Stimulated activated naive CD8-positive, alpha-beta T cell treated with anti-CD3 and anti-CD28 coated beads, Interleukin-15, Interleukin-2, amounts not matched to agents 100 ng/mL and 50 ng/mL, for 24 hours (primary cell): Measurements from ENCODE around the gene HACL1.
"Not testable (repeated sequence)": the region's sequence is repeated elsewhere in the genome, so short reads cannot be mapped to it uniquely, and the experiment has no call there.

Source experiments
- H3K27ac Mint-ChIP-seq: one replicate; pipeline ENCODE4 v1.8.0; 2021; ENCODE audit warnings: mild to moderate bottlenecking, mixed read lengths
- H3K27me3 Mint-ChIP-seq: one replicate; pipeline ENCODE4 v1.8.0; 2021; ENCODE audit warnings: mixed read lengths
- H3K36me3 Mint-ChIP-seq: one replicate; pipeline ENCODE4 v1.8.0; 2021; ENCODE audit warnings: low read depth, mixed read lengths
- H3K4me1 Mint-ChIP-seq: one replicate; pipeline ENCODE4 v1.8.0; 2021; ENCODE audit warnings: low read depth, mixed read lengths
- H3K4me3 Mint-ChIP-seq: one replicate; pipeline ENCODE4 v1.8.0; 2021; ENCODE audit warnings: mild to moderate bottlenecking, mixed read lengths
- H3K9me3 Mint-ChIP-seq: one replicate; pipeline ENCODE4 v1.8.0; 2021; ENCODE audit warnings: mixed read lengths

The HACL1 gene

DNA sequence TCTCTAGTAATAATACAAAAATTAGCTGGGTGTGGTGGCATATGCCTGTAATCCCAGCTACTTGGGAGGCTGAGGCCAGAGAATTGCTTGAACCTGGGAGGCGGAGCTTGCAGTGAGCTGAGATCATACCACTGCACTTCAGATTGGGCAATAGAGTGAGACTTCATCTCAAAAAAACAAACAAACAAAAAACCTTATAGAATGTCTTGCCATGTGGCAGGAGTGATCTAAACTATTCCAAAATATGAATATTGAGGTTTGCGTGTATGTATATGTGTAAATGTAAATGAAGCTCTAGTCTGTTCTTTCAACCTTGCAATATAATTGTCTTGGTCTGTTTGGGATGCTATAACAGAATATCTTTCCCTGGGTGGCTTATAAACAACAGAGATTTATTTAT, 68.8 kb downstream of the HACL1 start:
- H3K4me3 Mint-ChIP-seq, H3K36me3 Mint-ChIP-seq, H3K9me3 Mint-ChIP-seq, H3K27ac Mint-ChIP-seq, H3K27me3 Mint-ChIP-seq: not testable (repeated sequence)
- H3K4me1 Mint-ChIP-seq: peaks cover 45% of the 10 kb centered on the region

DNA sequence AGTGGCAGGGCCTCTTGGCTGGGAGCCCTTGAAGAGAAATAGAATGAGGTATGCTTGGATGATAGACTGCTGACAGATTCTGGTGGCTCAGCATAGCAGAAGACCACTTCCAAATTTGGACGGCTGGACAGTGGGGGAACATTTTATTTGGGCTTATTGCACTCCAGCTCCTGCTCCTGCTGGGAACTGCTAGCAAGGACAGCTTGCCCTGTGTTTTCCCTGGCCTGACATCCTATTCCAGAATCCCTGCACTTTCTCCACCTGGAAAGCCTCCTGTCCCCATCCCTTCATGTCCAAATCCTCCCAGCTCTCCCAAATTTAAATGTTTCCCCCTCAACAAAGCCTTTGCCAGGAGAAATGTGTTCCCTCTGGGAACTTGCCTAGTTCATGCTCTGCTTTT, 70.0 kb downstream of the HACL1 start:
- no peaks in the 10 kb centered on the region for H3K9me3 Mint-ChIP-seq
- no peaks in the 10 kb centered on the region for H3K27me3 Mint-ChIP-seq
- H3K4me1 Mint-ChIP-seq: peaks cover 32% of the 10 kb centered on the region
- no peak overlapping the region for H3K27ac Mint-ChIP-seq
- H3K36me3 Mint-ChIP-seq: no peaks in the 10 kb centered on the region
- H3K4me3 Mint-ChIP-seq: no peak overlapping the region

DNA sequence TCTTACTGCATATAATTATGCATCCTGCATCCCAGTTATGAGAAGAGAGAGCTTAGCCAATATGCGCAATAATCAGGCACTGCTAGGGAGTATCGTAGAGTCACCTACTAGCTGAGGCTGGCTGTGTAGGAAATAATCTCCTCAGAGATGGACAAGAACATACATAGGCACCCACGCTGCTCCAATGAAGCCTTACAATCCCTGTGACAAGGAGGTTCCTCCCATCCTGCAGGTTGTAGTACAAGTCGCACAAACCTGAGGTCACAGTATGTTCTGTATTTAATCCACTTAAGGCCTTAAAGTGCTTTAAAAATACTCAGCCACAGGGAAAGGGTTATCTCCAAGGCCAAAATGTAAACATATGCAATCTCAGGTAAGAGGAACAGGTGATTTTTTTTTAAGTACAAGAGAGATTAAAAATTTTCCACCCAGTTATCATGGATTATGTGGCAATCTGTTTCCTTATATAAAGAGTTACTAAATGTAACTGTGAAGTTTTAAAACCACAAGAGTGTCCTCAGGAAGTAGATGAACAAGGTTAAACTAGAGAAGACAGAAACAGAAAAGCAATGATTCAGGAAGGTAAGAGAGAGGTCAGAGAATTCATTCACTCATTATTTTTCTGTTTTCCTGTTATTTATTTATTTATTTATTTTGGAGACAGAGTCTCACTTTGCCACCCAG, 72.4 kb downstream of the HACL1 start:
- Mint-ChIP-seq H3K27ac (no peak overlapping the region), H3K9me3 (no peaks in the 10 kb centered on the region)

DNA sequence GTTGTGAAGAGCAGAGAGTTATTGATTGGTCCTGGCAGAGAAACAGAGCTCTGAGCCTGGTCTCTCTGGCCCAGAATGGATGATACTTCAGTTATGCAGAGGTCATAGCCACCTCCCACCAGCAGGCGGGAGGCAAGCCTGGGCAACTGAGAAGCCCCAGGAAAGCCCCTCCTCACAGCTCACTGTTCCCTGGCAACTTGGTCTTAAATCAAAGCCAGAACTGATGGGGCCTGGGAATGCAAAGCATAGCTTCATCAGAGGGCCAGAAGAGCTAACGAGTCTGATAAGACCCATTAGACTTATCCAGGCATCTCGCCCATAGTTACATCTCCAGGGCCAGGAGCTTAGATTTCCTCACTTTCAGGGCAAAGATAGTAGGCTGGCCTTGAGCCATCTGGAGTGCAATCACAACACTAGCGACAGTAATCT, 74.3 kb downstream of the HACL1 start:
- no peak overlapping the region for H3K4me3 Mint-ChIP-seq
- H3K27me3 Mint-ChIP-seq: no peaks in the 10 kb centered on the region
- peaks cover 18% of the 10 kb centered on the region for H3K4me1 Mint-ChIP-seq
- H3K27ac Mint-ChIP-seq: no peak overlapping the region
- no peaks in the 10 kb centered on the region for H3K9me3 Mint-ChIP-seq
- H3K36me3 Mint-ChIP-seq: no peaks in the 10 kb centered on the region

More for the DNA sequence above, 72.4 kb downstream of the HACL1 start:
- peaks cover 17% of the 10 kb centered on the region for H3K4me1 Mint-ChIP-seq
- no peak overlapping the region for H3K4me3 Mint-ChIP-seq
- no peaks in the 10 kb centered on the region for H3K36me3 Mint-ChIP-seq
- H3K27me3 Mint-ChIP-seq: no peaks in the 10 kb centered on the region

DNA sequence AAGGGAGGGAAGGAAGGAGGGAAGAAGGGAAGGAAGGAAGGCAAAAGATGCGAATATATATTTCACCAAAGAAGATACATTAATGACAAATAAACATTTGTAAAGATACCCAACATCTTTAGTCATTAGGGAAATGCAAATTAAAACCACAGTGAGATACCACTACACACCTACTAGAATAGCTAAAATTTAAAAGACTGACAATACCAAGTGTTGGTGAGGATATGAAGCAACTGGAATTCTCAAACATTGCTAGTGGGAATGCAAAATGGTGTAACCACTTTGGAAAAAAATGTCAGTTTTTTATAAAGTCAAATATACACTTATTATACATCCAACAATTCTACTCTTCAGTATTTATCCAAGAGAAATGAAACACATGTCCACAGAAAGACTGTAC, 75.6 kb downstream of the HACL1 start:
- H3K27me3 Mint-ChIP-seq: peaks cover 5% of the 10 kb centered on the region
- no peaks in the 10 kb centered on the region for H3K9me3 Mint-ChIP-seq

DNA sequence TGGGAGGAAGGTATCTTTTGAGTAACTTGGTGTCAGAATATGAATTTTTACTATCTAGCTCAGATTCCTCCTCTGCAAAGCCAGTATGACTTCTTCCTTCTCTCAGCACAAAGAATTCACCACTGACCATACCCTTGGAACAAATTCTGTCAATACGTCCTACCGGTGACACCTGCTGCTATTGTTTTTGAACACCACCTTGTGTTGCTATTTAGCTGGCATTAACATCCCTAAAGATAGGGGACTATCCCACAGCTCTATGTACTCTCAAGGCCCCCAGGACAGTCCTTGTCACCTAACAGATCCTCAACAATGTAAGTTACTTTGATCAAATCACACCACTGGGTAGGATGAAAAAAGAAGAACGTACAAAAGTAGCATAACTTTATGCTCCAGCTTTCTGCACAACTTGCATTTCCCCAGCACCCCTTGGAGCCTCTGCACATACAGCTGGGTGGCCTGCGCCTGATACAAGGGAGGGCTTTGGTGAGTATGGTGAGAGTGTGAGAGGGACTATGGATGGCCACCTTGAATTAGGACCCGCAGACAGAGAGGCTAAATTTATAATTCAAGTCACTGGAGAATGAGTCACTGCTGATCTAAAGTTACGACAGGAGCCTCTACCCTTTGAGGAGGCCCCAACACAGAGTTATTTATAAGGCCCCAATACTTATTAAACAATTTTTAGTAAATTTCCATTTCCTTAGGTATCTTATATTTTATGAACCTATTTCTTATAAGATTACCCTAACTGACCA, 77.5 kb downstream of the HACL1 start:
- H3K27ac Mint-ChIP-seq: no peak overlapping the region
- H3K4me3 Mint-ChIP-seq: no peak overlapping the region
- H3K4me1 Mint-ChIP-seq: peaks cover 25% of the 10 kb centered on the region
- no peaks in the 10 kb centered on the region for H3K36me3 Mint-ChIP-seq
- H3K27me3 Mint-ChIP-seq: peaks cover 5% of the 10 kb centered on the region
- H3K9me3 Mint-ChIP-seq: no peaks in the 10 kb centered on the region

More for the DNA sequence above, 75.6 kb downstream of the HACL1 start:
- Mint-ChIP-seq H3K36me3 (no peaks in the 10 kb centered on the region), H3K27ac (no peak overlapping the region), H3K4me1 (peaks cover 30% of the 10 kb centered on the region), H3K4me3 (no peak overlapping the region)

DNA sequence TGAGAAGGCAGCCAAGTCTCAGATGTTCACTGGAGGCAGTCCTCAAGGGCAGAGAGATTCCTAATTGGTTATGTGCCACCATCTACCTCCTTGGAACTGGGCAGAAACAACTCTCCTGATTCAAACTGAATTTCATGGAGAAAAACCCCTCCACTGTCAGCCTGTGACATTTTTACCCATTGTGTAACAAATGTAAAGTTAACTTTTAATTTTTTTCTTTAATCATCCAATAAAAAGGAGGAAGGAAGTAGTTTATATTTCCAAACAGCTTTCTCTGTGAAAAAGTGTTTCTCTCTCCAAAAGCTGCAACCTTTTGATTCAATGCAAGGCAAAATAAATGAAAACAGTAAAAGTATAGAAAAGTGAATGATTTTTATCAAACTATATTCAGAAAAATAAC, 79.4 kb downstream of the HACL1 start:
- no peak overlapping the region for H3K4me3 Mint-ChIP-seq
- no peak overlapping the region for H3K27ac Mint-ChIP-seq
- H3K4me1 Mint-ChIP-seq: peaks cover 21% of the 10 kb centered on the region

DNA sequence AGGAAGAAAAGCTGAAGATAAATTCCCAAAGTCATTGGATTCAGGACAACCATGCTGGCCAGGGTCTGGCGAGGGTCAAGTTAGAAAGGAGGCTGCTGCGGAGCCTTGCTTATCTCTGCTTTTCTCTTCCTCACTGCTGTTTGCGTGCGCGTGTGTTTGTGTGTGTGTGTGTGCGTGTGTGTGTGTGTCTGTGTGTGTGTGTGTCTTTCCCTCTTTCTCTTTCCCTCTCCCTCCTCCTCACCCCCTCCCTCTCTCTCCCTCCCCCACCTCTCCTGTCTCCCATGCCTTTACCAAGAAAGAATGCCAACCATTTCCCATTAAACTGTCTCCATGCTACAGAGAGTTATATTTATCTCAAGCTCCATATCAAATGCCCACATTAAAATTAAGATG, 79.8 kb downstream of the HACL1 start, which contains the start of gene COLQ:
Gene COLQ (minus strand): TSS at position 134 of the 393 bp plus-strand sequence. CDS start 81 bp downstream, at position 53.
- Mint-ChIP-seq H3K4me3 (peak within 1 kb of the TSS; percentile 66), H3K4me1 (peaks cover 21% of the 10 kb centered on the region), H3K9me3 (no peaks in the 10 kb centered on the region), H3K36me3 (no peaks in the 10 kb centered on the region), H3K27me3 (peaks cover 5% of the 10 kb centered on the region), H3K27ac (no peak within 1 kb of the TSS)

More for the DNA sequence above, 79.4 kb downstream of the HACL1 start:
- Mint-ChIP-seq H3K36me3 (no peaks in the 10 kb centered on the region), H3K27me3 (peaks cover 5% of the 10 kb centered on the region), H3K9me3 (no peaks in the 10 kb centered on the region)

DNA sequence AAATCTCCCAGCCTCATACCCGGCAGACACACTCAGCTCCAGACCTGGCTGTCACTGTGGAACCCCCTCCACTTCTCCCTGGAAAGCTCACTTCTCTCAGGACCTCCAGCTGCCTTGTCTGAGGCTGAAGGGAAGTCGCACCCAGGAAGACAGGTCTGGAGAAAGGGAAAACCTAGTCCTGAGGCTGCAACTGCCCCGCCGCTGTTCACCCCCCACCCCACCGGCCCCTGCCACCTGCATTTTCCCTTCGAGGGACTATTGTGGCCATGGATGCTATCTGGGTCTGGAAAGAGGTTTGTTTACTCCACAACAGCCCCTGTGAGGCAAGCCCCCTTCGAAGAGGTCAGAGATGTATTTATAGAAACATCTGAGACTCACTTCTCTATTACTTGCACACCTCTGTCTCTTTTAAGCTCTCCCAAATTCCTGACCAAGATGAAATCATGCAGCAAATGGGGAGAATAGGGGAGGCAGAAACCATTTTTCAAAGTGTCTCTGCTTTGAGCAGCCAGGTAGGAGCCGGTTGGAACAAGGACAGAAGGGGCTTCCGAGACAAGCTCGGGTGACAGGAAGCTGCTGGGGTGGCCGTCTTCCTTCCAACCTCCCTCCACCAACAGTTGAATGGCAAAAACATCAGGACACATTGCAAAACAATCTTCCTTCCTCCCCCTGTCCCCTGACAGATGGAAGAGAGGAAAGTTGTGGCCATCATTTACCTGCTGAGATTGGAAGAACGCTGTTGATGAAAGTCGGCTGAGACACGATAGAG, 80.4 kb downstream of the HACL1 start:
- Mint-ChIP-seq H3K27ac (no peak overlapping the region), H3K4me1 (peaks cover 21% of the 10 kb centered on the region), H3K27me3 (peaks cover 5% of the 10 kb centered on the region), H3K4me3 (peak overlapping the region; percentile 66), H3K36me3 (no peaks in the 10 kb centered on the region), H3K9me3 (no peaks in the 10 kb centered on the region)

DNA sequence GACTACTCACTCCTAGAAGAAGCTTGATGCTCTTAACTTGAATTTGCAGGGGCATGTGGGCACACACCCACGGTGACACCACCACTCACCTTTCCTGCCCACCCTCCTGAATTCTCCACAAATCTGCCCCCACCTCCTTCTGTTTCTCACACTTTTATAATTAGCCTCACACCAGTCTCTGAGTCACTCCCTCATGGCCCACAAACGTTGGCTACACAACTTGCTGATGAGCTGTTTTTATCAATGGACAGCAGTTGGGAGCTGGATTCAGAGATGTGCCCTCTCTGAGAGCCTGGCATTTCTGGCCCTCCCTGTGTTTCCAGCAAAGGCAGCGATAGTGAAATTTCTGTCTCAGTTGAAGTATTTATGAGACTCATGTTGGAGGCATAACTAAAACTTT, 81.2 kb downstream of the HACL1 start:
- Mint-ChIP-seq H3K9me3 (no peaks in the 10 kb centered on the region), H3K36me3 (no peaks in the 10 kb centered on the region), H3K4me3 (no peak overlapping the region), H3K27me3 (peaks cover 5% of the 10 kb centered on the region), H3K27ac (no peak overlapping the region), H3K4me1 (peaks cover 21% of the 10 kb centered on the region)

DNA sequence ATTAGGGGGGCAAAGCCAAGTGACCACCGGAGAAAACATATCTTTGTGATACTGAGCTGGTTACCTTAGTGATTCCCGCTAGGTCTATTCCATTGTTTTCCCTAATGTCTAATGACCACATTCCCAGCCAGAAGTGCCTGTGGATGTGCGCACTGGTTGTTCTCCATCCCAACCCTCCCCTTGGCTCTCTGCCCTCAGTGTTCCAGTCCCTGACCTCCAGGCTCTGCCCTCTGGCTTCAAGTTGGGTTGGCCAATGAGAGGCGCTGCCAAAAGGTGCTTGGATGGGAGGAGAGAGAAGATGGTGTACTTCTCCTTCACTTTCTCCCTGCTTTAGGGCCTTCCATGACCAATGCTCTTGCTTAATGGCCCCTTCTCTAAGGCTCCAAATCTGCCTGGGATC, 82.3 kb downstream of the HACL1 start:
- Mint-ChIP-seq H3K4me3 (no peak overlapping the region), H3K36me3 (no peaks in the 10 kb centered on the region), H3K27ac (no peak overlapping the region)

DNA sequence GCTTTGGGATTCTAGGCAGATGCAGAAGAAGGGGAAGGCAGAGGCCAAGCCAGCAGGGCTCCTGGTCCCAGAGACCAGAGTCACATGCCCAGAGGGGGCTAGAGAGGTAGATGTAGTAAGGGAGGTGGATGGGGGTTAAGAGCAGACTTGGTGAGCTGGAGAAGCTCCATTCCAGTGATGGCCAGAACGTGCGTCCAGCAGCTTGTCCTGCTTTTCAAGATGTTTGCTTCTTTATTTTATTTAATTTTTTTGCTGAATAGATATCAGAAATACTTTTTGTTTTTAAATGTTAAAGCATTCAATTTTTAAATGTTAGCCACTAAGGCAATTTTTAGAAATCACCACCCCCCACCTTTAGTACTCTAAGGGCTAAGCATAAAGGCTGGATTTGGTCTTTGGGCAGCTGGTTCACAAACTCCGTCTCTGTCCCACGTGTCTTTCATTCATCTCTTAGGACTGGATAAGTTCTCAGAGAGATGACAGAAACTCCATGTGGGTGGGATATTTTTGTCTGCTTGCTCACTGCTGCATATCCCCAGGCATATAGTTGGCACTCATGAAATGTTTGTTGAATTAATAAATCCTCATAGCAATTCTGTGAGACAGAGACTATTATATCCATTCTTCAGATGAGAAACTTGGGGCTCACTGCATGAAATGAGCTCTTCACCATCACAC, 86.6 kb downstream of the HACL1 start:
- peaks cover 2% of the 10 kb centered on the region for H3K4me1 Mint-ChIP-seq
- H3K9me3 Mint-ChIP-seq: no peaks in the 10 kb centered on the region
- H3K27ac Mint-ChIP-seq: no peak overlapping the region
- H3K4me3 Mint-ChIP-seq: no peak overlapping the region
- no peaks in the 10 kb centered on the region for H3K27me3 Mint-ChIP-seq
- no peaks in the 10 kb centered on the region for H3K36me3 Mint-ChIP-seq

More for the DNA sequence above, 82.3 kb downstream of the HACL1 start:
- H3K27me3 Mint-ChIP-seq: peaks cover 5% of the 10 kb centered on the region
- H3K9me3 Mint-ChIP-seq: no peaks in the 10 kb centered on the region
- H3K4me1 Mint-ChIP-seq: peaks cover 21% of the 10 kb centered on the region

DNA sequence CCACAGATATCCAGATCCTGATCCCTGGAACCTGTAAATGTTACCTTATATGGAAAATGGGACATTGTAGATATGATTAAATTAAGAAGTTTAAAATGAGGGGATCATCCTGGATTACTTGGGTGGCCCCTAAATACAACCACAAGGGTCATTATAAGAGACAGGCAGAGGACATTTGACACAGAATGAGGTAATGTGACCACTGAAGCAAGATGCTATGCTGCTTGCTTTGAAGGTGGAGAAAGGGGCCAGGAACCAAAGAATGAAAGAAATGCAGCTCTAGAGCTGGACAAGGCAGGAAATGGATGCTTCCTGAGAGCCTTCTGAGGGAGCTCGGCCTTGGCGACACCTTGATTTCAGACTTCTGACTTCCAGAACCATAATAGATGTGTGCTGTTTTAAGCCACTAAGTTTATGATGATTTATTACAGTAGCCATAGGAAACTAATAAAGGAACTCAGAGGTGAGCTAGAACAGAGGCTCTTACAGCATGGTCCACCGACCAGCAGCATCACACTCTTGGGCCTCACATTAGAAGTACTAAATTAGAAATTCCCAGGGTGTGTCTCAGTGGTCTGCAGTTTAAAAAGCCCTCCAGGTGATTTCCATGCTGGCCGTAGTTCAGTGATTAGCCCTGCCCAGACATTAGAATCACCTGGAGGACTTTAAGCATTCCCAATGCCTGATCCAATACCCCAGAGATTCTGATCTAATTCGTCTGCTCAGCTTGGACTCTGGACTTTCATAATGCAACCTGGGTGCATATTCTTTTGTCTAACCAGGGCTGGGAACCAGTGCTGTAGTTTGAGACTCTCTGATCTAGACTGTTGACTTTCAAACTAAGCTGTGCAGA, 87.3 kb downstream of the HACL1 start:
- no peak overlapping the region for H3K4me3 Mint-ChIP-seq
- H3K27me3 Mint-ChIP-seq: no peaks in the 10 kb centered on the region
- no peaks in the 10 kb centered on the region for H3K4me1 Mint-ChIP-seq
- no peak overlapping the region for H3K27ac Mint-ChIP-seq
- H3K9me3 Mint-ChIP-seq: no peaks in the 10 kb centered on the region
- no peaks in the 10 kb centered on the region for H3K36me3 Mint-ChIP-seq

DNA sequence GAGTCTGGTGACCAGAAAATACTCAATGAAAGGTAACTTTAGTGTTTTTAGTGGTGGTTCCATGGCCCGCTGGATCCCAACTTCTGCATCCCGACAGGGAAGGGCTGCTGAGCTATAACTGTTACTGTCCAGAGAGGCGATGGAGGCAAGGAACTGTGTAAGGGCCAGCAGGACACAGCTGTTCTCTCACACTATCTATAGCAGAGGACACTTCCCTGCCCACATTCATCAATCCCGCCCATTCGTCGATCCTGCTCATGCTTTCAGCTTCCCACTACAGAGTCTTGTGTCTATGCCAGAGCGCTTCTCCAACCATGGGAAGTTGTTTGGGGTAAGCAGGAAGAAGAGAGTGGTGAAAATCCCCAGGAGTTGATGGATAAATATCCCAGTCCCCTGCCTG, 88.3 kb downstream of the HACL1 start:
- Mint-ChIP-seq H3K27me3 (no peaks in the 10 kb centered on the region), H3K9me3 (no peaks in the 10 kb centered on the region), H3K4me1 (no peaks in the 10 kb centered on the region), H3K4me3 (no peak overlapping the region), H3K36me3 (no peaks in the 10 kb centered on the region), H3K27ac (no peak overlapping the region)
